GM12872 (cell line): Measurements from ENCODE around the gene TEX11.

Source experiments
- CTCF ChIP-seq: IDR thresholded peaks from 3 replicates; pipeline ENCODE4 v1.5.1; 2011; ENCODE audit warnings: low read depth, mild to moderate bottlenecking, low read length, moderate library complexity; ENCODE audit not compliant: insufficient read depth

The TEX11 gene

GRCh38 chrX:70527610-70528345, 380.7 kb downstream of the TEX11 start:
- no peak for TF ChIP-seq CTCF

- no peak for TF ChIP-seq CTCF
Measured at GRCh38 chrX:70527053-70527452, 381.5 kb downstream of the TEX11 start.

GRCh38 chrX:70525733-70526132, 382.8 kb downstream of the TEX11 start:
- no peak for TF ChIP-seq CTCF

- no peak for TF ChIP-seq CTCF
Measured at GRCh38 chrX:70509078-70509477, 399.4 kb downstream of the TEX11 start.

- no peak for TF ChIP-seq CTCF
Measured at GRCh38 chrX:70508296-70508911, 400.1 kb downstream of the TEX11 start.

- TF ChIP-seq CTCF, result no peak
Measured at GRCh38 chrX:70505451-70505841, 403.1 kb downstream of the TEX11 start.

GRCh38 chrX:70504772-70505450, 403.6 kb downstream of the TEX11 start:
- TF ChIP-seq CTCF, result no peak
